ENCODE results near the gene PALLD.
"Not testable (repeated sequence)": the region's sequence is repeated elsewhere in the genome, so short reads cannot be mapped to it uniquely, and the experiment has no call there.

Gene PALLD

GRCh38 chr4:168776382-168776781, 279.5 kb downstream of the PALLD start:
- DNase-seq: no peak

- DNase-seq: peak; percentile 9
These were observed 280.6 kb downstream of the PALLD start for GRCh38 chr4:168777277-168777965.

DNA sequence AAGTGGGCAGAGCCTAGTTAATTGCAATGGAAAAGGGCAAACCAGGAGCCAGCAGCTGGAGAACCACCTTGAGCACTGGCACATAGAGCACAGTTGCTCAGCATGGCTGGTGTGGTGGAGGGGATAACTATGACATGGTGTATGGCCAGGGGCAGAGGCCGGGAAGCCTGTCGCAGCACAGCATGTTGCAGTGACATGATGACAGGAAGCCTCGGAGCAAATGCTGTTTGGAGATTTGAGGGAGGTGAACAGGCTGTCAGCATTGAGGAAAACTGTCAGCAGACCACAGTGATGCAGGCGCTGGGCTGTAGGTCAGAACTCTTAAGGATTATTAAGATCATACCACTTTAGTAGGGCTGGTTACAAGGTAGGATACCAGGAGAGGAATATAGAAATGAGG, 284.5 kb downstream of the PALLD start:
- no peak for DNase-seq

DNA sequence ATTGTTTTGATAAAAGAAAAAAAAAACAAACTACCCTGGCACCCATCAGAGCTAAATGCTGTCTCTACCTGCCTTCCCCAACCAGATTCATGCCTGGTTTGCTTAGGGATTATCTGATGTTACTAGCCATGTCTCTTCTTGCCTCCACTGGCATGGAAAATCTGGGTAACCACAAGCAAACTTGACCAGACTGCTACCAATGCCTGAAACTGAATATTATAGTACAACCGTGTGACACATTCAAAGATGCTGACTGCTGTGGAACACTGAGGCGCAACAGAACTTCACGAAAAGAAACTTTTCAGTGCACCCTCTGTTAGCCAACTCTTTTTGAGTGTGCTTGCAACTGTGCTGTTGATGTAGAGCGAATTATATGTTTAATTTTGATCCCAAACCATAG, 285.1 kb downstream of the PALLD start:
- no peak for DNase-seq

DNA sequence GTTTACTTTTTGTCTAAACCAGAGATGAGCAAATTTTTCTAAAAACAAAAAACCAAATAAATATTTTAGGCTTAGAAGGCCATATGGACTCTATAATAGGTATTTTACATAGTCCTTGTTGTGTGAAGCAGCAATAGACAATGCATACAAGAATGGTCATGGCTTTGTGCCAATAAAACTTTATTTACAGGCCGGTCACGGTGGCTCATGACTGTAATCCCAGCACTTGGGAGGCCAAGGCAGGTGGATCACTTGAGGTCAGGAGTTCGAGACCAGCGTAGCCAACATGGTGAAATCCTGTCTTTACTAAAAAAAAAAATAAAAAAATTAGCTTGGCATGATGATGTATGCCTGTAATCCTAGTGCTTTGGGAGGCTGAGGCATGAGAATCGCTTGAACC, 285.6 kb downstream of the PALLD start:
- no peak for DNase-seq

- no peak for DNase-seq
These were observed 288.1 kb downstream of the PALLD start for GRCh38 chr4:168784786-168785461.

DNA sequence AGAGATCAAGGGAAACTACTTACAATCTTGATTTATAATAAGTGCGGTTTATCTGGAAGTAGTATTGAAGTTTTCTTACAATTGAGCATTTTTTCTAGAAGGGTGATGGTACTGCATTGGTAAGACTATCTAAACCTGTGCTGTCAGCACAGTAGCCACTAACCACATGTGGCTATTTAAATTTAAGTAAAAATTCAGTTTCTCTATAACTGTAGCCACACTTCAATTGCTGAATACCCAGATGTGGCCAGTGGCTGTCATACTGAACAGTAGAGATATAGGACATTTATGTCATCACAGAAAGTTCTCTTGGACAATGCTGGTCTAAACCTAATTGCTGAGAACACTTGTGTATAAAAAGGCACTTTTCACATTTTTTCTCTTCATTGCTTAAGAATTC, 290.5 kb downstream of the PALLD start:
- DNase-seq: no peak

DNA sequence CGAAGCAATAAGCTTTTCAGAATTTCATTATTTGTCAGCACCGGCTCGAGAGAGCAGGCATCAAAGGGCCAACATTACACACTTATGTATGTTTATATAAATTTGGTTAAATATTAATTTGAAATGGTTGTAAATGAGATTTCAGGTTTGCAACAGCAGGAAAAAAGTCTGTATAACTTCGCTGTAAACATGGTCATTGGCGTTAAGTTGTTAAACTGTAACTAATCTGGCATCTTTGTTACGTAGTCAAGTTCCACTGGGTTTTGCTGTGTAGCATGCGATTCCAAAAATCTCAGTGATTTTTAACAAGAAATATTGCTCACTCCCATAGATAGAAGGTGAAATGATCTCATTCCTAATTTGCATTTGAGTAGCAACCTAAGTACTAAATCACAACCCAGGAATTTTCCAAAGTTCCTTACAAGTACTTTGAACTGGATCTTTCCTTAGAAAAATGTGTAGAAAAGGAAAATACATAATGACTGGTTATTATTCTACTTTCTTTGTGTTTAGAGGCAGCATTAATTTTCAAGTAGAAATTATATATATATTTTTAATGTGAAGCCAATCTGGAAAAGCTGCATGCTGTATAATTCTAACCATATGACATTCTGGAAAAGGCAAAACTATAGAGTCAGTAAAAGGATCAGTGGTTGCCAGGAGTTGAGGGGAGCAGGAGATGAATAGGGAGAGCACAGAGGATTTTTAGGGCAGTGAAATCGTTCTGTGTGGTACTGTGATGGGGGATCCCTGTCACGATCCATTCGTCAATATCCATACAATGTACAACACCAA, 291.1 kb downstream of the PALLD start:
- DNase-seq: no peak

GRCh38 chr4:168790898-168791297, 294.0 kb downstream of the PALLD start:
- no peak for DNase-seq

DNA sequence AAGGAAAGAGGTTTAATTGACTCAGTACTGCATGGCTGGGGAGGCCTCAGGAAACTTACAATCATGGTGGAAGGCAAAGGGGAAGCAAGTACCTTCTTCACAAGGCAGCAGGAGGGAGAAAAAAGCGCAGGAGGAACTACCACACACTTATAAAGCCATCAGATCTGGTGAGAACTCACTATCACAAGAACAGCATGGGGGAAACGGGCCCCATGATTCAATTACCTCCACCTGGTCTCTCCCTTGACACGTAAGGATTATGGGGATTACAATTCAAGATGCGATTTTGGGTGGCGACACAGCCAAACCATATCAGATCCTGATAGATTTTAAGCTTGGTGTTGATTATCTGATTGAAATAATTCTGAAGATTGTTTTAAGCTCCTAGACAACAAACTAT, 294.5 kb downstream of the PALLD start:
- DNase-seq: no peak

GRCh38 chr4:168793542-168793941, 296.7 kb downstream of the PALLD start:
- DNase-seq: no peak

GRCh38 chr4:168794092-168794707, 297.3 kb downstream of the PALLD start:
- no peak for DNase-seq

DNA sequence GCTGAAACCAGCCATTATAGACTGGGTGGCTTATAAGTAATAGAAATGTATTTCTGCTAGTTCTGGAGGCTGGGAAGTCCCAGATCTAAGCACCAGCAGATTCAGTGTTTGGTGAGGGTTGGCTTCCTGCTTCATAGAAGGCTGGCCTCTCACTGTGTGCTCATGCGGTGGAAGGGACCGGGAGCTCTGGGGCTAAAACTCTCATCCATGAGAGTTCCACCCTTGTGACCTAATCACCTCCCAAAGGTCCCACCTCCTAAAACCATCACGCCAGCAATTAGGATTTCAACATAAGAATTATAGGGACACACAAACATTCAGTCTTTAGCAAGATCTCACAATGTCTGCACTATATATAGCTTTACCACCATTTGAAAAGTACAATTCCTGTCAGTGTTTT, 298.0 kb downstream of the PALLD start:
- DNase-seq: no peak

DNA sequence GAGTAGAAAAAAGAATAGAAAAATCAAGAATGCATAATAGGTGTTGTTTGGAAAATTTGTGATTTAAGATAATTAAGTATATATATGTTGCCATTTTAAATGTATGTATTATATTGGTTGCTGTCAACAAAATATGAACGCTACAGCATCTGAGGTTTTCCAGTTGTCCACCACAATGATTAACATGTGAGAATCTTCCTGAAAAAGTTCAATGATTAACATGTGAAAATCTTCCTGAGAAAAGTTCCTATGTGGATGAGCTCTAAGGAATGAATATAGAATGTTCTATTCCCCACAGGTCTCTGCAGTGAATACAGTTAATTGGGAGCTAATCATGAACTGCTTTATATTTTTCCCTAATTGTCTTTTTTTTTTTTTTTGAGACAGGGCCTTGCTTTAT, 298.5 kb downstream of the PALLD start:
- DNase-seq: no peak

- DNase-seq: peak; percentile 91
These were observed 299.7 kb downstream of the PALLD start for GRCh38 chr4:168796362-168797106.

- peak; percentile 90 for DNase-seq
These were observed 300.3 kb downstream of the PALLD start for GRCh38 chr4:168797194-168797593.

DNA sequence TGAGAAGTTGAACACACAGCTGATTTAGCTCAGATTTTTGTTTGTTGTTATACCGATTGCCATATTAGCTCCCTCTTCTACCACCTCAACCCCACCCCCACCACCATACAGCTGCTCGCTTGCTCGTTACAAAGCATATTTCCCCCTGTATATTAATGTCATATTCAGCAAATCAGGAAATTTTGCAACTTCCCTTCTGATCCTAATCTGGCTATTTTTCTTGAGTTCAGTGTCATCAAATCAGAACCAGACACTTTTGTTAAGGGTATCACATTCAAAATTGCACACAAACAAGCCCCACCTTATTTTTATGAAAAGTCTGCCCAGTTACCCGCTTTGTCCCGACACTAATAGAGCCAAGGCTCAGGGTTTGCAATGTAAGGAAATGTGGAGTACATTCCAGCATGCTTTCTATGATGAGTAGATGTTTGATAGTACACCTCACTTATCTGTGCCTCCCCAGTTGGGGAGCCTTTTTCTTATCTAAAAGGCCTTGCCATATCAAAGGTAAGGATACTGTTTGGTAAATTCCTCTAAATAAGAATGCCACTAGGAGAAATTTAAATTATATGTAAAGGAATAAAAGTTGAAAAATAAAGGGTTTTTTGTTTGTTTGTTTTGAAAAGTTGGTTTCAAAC, 301.0 kb downstream of the PALLD start:
- DNase-seq: peak; percentile 67

DNA sequence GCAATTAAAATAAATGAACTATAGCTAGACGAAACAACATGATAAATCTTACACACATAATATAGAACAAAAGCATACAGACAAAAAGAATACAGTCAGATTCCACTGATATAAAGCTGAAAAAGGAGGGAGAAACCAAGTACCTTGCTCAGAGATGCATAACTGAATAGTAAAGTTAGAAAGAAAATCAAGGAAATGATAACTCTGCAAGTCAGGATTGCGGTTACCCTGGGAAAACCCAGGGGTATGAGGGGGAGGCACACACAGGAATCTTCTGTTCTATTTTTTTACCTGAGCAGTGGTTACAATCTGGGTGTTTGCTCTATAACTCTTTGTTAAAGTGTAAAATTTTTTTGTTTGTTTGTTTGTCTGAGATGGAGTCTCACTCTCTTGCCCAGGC, 304.1 kb downstream of the PALLD start:
- DNase-seq: peak; percentile 23

DNA sequence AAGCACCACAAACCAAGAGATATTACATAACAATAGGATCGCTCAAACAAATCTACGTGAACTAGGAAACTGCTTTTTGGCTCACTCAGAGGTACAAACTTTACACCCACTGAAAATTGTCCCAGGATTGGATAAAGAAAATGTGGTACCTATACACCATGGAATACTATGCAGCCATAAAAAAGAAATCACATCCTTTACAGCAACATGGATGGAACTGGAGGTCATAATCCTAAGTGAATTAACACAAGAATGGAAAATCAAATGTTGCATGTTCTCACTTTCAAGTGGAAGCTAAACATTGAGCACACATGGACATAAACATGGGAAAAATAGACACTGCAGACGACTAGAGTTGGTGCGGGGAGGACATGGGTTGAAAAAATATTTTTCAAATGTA, 305.4 kb downstream of the PALLD start:
- DNase-seq: no peak

DNA sequence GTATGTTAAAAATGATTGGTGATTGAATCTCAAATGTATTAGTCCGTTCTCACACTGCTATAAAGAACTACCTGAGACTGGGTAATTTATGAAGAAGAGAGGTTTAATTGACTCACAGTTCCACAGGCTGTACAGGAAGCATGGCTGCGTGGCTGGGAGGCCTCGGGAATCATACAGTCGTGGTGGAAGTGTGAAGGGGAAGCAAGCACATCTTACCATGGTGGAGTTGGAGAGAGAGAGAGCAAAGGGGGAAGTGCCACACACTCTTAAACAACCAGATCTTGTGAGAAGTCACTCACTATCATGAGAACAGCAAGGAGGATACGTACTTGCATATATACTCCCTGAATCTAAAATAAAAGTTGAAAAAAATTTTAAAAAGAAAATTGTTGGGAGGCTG, 306.2 kb downstream of the PALLD start:
- DNase-seq: not testable (repeated sequence)

GRCh38 chr4:168803732-168804131, 306.9 kb downstream of the PALLD start:
- DNase-seq: peak; percentile 53

GRCh38 chr4:168804146-168804545, 307.3 kb downstream of the PALLD start:
- no peak for DNase-seq
